Endodermal cell (in vitro differentiated cells): ENCODE data around the gene LIPE. TPM values are rescaled to one million over a fixed set of nuclear protein-coding genes. Genes with fewer than 3 reads are reported as not detected.
A peak's percentile ranks its signal among the peaks of the same experiment; 100 is the strongest.

Experiments used
- DNase-seq: peaks from one replicate; pipeline ENCODE4 v3.0.0-alpha.2; 2017
- H3K27ac ChIP-seq: 2 replicates; pipeline ENCODE4 v1.5.1; 2013; ENCODE audit warnings: mild to moderate bottlenecking, low read depth, low read length, moderate library complexity
- H3K27me3 ChIP-seq: 2 replicates; pipeline ENCODE4 v1.6.1; 2013; ENCODE audit warnings: mild to moderate bottlenecking, low read length, moderate library complexity; ENCODE audit not compliant: insufficient read depth, control insufficient read depth, poor library complexity, severe bottlenecking
- H3K36me3 ChIP-seq: 2 replicates; pipeline ENCODE4 v1.7.0; 2013; ENCODE audit warnings: mild to moderate bottlenecking, low read length, moderate library complexity; ENCODE audit not compliant: control insufficient read depth, insufficient read depth
- H3K4me1 ChIP-seq: one replicate; pipeline ENCODE4 v1.7.0; 2013; ENCODE audit warnings: low read length; ENCODE audit not compliant: control insufficient read depth, insufficient read depth
- H3K4me3 ChIP-seq: 2 replicates; pipeline ENCODE4 v1.5.1; 2013; ENCODE audit warnings: mild to moderate bottlenecking, low read length, moderate library complexity
- H3K9ac ChIP-seq: 2 replicates; pipeline ENCODE4 v1.6.1; 2013; ENCODE audit warnings: mild to moderate bottlenecking, low read length, moderate library complexity; ENCODE audit not compliant: poor library complexity, severe bottlenecking; ENCODE audit errors: extremely low read depth
- H3K9me3 ChIP-seq: 2 replicates; pipeline ENCODE4 v1.6.1; 2013; ENCODE audit warnings: mild to moderate bottlenecking, low read length, moderate library complexity; ENCODE audit not compliant: control insufficient read depth
- H3K27ac Mint-ChIP-seq: 2 replicates; pipeline ENCODE4 v1.8.0; 2020; ENCODE audit warnings: mixed read lengths
- H3K27me3 Mint-ChIP-seq: 2 replicates; pipeline ENCODE4 v1.8.0; 2021; ENCODE audit warnings: mild to moderate bottlenecking, mixed read lengths; ENCODE audit not compliant: insufficient read depth
- H3K36me3 Mint-ChIP-seq: 2 replicates; pipeline ENCODE4 v1.8.0; 2020; ENCODE audit warnings: low read depth, mixed read lengths
- H3K4me1 Mint-ChIP-seq: 2 replicates; pipeline ENCODE4 v1.8.0; 2020; ENCODE audit warnings: mixed read lengths
- H3K4me3 Mint-ChIP-seq: 2 replicates; pipeline ENCODE4 v1.8.0; 2020; ENCODE audit warnings: mild to moderate bottlenecking, moderate library complexity, mixed read lengths
- H3K9me3 Mint-ChIP-seq: 2 replicates; pipeline ENCODE4 v1.8.0; 2020; ENCODE audit warnings: mild to moderate bottlenecking, mixed read lengths
- WGBS, 2 experiments: methylation state at CpG; one replicate each; pipeline versions ENCODE4 v1.1.5 to v1.1.7; 2013; ENCODE audit warnings: missing lambda C conversion rate in 2 of 2, mixed read lengths in 1 of 2; ENCODE audit not compliant: insufficient coverage in 1 of 2, insufficient read length in 1 of 2; 5-methylcytosine and 5-hydroxymethylcytosine counted together
- total RNA-seq, 2 donors: library from RNA; stranded (reverse); fragmentation: NEBNext Ultra II Directional in 1 of 2; extraction: Animal tissue kit (Norgen Biotek cat#: 25700) in 1 of 2; gene quantifications; 2 replicates in 1 of 2; 3 replicates in 1 of 2; pipeline ENCODE4 v1.2.1, GENCODE V29; 2021
- TF ChIP-seq, protein P1 (sequence below): fragments of 200-600 bp; sonication (generic); conservative IDR thresholded peaks from 2 replicates; pipeline ENCODE4 v1.5.0; 2021; ENCODE audit warnings: antibody characterized with exemption, mild to moderate bottlenecking

Gene LIPE
- total RNA-seq, 2 donors from 2014 or later: 5.9 to 8.1 TPM

DNA sequence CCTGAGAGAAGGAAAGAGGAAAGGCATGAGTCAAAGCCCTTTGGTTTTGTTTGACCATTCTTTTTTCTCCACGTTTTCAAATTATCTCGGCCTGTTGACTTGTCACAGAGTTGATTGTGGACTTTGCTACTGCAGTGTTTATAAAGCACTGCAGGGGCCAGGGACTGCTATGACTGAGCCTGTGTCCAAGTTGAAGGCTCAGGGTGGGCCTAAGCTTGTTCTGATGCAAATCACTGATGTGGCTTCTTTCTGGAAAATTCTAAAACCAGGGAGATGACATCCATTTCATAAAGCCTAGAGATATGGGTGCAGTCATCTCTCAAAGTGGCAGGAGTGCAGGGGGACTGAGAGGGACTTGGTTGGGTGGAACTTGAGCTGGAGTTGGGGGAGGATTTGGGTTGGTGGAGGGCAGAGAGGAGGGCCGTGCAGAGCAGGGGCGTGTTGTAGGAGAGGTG is 16.8 kb upstream of the LIPE start:
- peak overlapping the region; percentile 85 for H3K27ac Mint-ChIP-seq
- peaks cover 16% of the 10 kb centered on the region for H3K4me1 ChIP-seq

DNA sequence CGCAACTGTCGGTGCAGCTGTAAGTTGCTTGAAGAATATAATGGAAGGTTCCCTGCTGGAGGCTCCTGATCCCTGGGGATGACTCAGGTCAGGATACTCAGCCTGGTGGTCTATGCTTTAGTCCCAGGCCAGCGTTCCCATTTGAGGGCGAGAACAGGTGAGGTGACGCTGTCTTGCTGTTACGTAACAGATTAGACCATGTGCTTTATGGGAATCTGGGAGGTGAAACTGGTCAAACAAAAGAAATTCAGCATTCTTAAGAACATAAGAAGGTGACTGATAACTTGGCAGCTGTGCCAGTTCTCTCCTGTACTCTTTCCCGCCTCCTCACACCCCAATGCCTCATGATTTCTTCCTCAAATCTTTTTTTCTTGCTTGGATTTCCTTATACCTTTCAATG is 15.6 kb upstream of the LIPE start, which contains the start of gene CXCL17:
Gene CXCL17 (minus strand): TSS at position 114 of the 400 bp plus-strand sequence. CDS start 114 bp downstream, outside the sequence.
- peaks cover 5% of the 10 kb centered on the region for H3K27me3 Mint-ChIP-seq
- WGBS, 2 experiments: 85 to 86% methylated on average over 6 to 7 of the region's 7 CpGs
- H3K4me3 Mint-ChIP-seq: peak within 1 kb of the TSS; percentile 11
- TF ChIP-seq, protein P1, sequence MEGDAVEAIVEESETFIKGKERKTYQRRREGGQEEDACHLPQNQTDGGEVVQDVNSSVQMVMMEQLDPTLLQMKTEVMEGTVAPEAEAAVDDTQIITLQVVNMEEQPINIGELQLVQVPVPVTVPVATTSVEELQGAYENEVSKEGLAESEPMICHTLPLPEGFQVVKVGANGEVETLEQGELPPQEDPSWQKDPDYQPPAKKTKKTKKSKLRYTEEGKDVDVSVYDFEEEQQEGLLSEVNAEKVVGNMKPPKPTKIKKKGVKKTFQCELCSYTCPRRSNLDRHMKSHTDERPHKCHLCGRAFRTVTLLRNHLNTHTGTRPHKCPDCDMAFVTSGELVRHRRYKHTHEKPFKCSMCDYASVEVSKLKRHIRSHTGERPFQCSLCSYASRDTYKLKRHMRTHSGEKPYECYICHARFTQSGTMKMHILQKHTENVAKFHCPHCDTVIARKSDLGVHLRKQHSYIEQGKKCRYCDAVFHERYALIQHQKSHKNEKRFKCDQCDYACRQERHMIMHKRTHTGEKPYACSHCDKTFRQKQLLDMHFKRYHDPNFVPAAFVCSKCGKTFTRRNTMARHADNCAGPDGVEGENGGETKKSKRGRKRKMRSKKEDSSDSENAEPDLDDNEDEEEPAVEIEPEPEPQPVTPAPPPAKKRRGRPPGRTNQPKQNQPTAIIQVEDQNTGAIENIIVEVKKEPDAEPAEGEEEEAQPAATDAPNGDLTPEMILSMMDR: no peak
- no peaks in the 10 kb centered on the region for H3K9me3 Mint-ChIP-seq
- no peak within 1 kb of the TSS for H3K4me3 ChIP-seq
- no peaks in the 10 kb centered on the region for H3K36me3 Mint-ChIP-seq
- H3K9me3 ChIP-seq: no peaks in the 10 kb centered on the region
- peaks cover 52% of the 10 kb centered on the region for H3K4me1 Mint-ChIP-seq
- H3K9ac ChIP-seq: no peak within 1 kb of the TSS
- peak; percentile 60 for DNase-seq
- no peaks in the 10 kb centered on the region for H3K36me3 ChIP-seq
- peaks cover 16% of the 10 kb centered on the region for H3K4me1 ChIP-seq
- peak within 1 kb of the TSS; percentile 85 for H3K27ac Mint-ChIP-seq
- H3K27me3 ChIP-seq: no peaks in the 10 kb centered on the region
- H3K27ac ChIP-seq: no peak within 1 kb of the TSS

More for the DNA sequence above, 16.8 kb upstream of the LIPE start:
- no peaks in the 10 kb centered on the region for H3K36me3 Mint-ChIP-seq
- Histone ChIP-seq H3K9me3 (no peaks in the 10 kb centered on the region), H3K27ac (no peak overlapping the region), H3K4me3 (no peak overlapping the region), H3K9ac (no peak overlapping the region), H3K36me3 (no peaks in the 10 kb centered on the region), H3K27me3 (no peaks in the 10 kb centered on the region)
- H3K9me3 Mint-ChIP-seq: no peaks in the 10 kb centered on the region
- peak overlapping the region; percentile 11 for H3K4me3 Mint-ChIP-seq
- TF ChIP-seq, protein P1: no peak
- H3K27me3 Mint-ChIP-seq: peaks cover 5% of the 10 kb centered on the region
- peaks cover 50% of the 10 kb centered on the region for H3K4me1 Mint-ChIP-seq
- 36 to 52% methylated on average over 2 to 4 of the region's 4 CpGs for WGBS, 2 experiments
- DNase-seq: no peak

DNA sequence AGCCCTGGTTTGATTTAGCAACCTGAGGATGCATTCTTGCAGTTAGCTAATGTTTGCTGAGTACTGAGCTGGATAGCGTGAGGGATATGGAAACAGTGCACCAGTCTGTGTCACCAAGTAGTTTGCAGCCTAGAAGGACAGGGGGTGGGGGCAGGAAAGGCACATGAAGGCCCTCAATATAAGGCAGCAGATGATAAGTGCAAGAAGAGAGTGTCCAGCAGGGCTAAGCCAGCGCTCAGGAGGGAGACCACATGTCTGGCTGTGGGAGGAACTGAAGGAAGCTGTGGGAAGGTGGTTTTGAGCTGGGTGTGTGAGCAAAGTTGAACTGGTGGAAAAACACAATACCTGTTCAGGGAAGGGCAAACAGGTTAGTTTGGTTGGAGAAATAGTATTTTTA is 13.9 kb upstream of the LIPE start:
- no peak overlapping the region for H3K27ac Mint-ChIP-seq
- no peak overlapping the region for H3K4me3 ChIP-seq
- no peaks in the 10 kb centered on the region for H3K9me3 Mint-ChIP-seq
- no peak overlapping the region for H3K9ac ChIP-seq
- H3K4me1 ChIP-seq: peaks cover 16% of the 10 kb centered on the region
- TF ChIP-seq, protein P1: no peak
- 98 to 100% methylated on average over 2 of the region's 2 CpGs for WGBS, 2 experiments
- H3K9me3 ChIP-seq: no peaks in the 10 kb centered on the region
- H3K27me3 Mint-ChIP-seq: peaks cover 5% of the 10 kb centered on the region
- no peaks in the 10 kb centered on the region for H3K36me3 ChIP-seq
- H3K27ac ChIP-seq: no peak overlapping the region
- DNase-seq: no peak
- no peaks in the 10 kb centered on the region for H3K27me3 ChIP-seq
- H3K4me1 Mint-ChIP-seq: peaks cover 52% of the 10 kb centered on the region
- no peak overlapping the region for H3K4me3 Mint-ChIP-seq
- no peaks in the 10 kb centered on the region for H3K36me3 Mint-ChIP-seq
